CD14-positive monocyte (primary cell): ENCODE data around the gene BCL2. TPM values are rescaled to one million over a fixed set of nuclear protein-coding genes. Genes with fewer than 3 reads are reported as not detected.

Experiments
- DNase-seq, 3 donors: peaks; one replicate each; pipeline ENCODE4 v3.0.0-alpha.2; 2011 to 2022
- H2AFZ ChIP-seq: 2 replicates; pipeline ENCODE4 v1.6.0; 2012; ENCODE audit warnings: mild to moderate bottlenecking, low read depth, low read length, inconsistent platforms; ENCODE audit not compliant: insufficient read depth, poor library complexity, severe bottlenecking
- H3K27ac ChIP-seq, 2 donors: 1 replicate in 1 of 2; 2 replicates in 1 of 2; pipeline ENCODE4 v1.5.1; 2012 to 2013; ENCODE audit warnings: low read length in 2 of 2, control low read depth in 1 of 2, inconsistent platforms in 1 of 2, low read depth in 1 of 2, mild to moderate bottlenecking in 1 of 2
- H3K27me3 ChIP-seq, 2 donors: one replicate each; pipeline versions ENCODE4 v1.6.0 to v1.6.1; 2011 to 2013; ENCODE audit warnings: low read length in 2 of 2; ENCODE audit not compliant: control insufficient read depth in 2 of 2, insufficient read depth in 2 of 2
- H3K36me3 ChIP-seq, 2 donors: replicated peaks in 1 of 2; 1 replicate in 1 of 2; 2 replicates in 1 of 2; pipeline versions ENCODE4 v1.5.1 to v1.6.1; 2012 to 2013; ENCODE audit warnings: low read length in 2 of 2, control low read depth in 1 of 2, inconsistent platforms in 1 of 2, mild to moderate bottlenecking in 1 of 2; ENCODE audit not compliant: insufficient read depth in 2 of 2, control insufficient read depth in 1 of 2
- H3K4me1 ChIP-seq, 2 donors: 1 replicate in 1 of 2; 2 replicates in 1 of 2; pipeline versions ENCODE4 v1.5.1 to v1.6.1; 2012 to 2013; ENCODE audit warnings: low read length in 2 of 2, control low read depth in 1 of 2, inconsistent platforms in 1 of 2, mild to moderate bottlenecking in 1 of 2, moderate library complexity in 1 of 2; ENCODE audit not compliant: insufficient read depth in 2 of 2, control insufficient read depth in 1 of 2
- H3K4me2 ChIP-seq: replicated peaks from 2 replicates; pipeline ENCODE3; 2012; ENCODE audit warnings: low read length, moderate library complexity, mild to moderate bottlenecking; ENCODE audit not compliant: poor library complexity, severe bottlenecking; ENCODE audit errors: extremely low read depth
- H3K4me3 ChIP-seq, 3 experiments: fragments of 200-600 bp in 1 of 3; sonication (generic) in 1 of 3; replicated peaks in 1 of 3; 1 replicate in 2 of 3; 2 replicates in 1 of 3; pipeline ENCODE4 v1.5.1; 2011 to 2013; ENCODE audit warnings: low read length in 3 of 3, mild to moderate bottlenecking in 3 of 3, control low read depth in 2 of 3, low read depth in 2 of 3, inconsistent platforms in 1 of 3, moderate library complexity in 1 of 3
- H3K79me2 ChIP-seq: 2 replicates; pipeline ENCODE4 v1.6.0; 2012; ENCODE audit warnings: mild to moderate bottlenecking, control low read depth, inconsistent platforms, low read length, moderate library complexity; ENCODE audit not compliant: insufficient read depth
- H3K9ac ChIP-seq: 2 replicates; pipeline ENCODE4 v1.6.0; 2017; ENCODE audit warnings: low read length, mild to moderate bottlenecking; ENCODE audit not compliant: insufficient read depth, poor library complexity, severe bottlenecking
- H3K9me3 ChIP-seq, 2 donors: replicated peaks in 1 of 2; 1 replicate in 1 of 2; 2 replicates in 1 of 2; pipeline versions ENCODE4 v1.5.1 to v1.6.1; 2012 to 2013; ENCODE audit warnings: low read length in 2 of 2, control low read depth in 1 of 2; ENCODE audit not compliant: control insufficient read depth in 1 of 2, insufficient read depth in 1 of 2
- H4K20me1 ChIP-seq: 2 replicates; pipeline ENCODE4 v1.6.0; 2012; ENCODE audit warnings: mild to moderate bottlenecking, low read length, control low read depth, moderate library complexity; ENCODE audit not compliant: insufficient read depth
- H3K27ac Mint-ChIP-seq, 7 donors: one replicate each; pipeline ENCODE4 v1.8.0; 2020; ENCODE audit warnings: mild to moderate bottlenecking in 7 of 7, mixed read lengths in 7 of 7, moderate library complexity in 6 of 7, inconsistent platforms in 2 of 7
- H3K27me3 Mint-ChIP-seq, 3 donors: one replicate each; pipeline ENCODE4 v1.8.0; 2021 to 2022; ENCODE audit warnings: low read depth in 3 of 3, mild to moderate bottlenecking in 3 of 3, mixed read lengths in 3 of 3, moderate library complexity in 3 of 3, inconsistent platforms in 1 of 3
- H3K36me3 Mint-ChIP-seq, 2 donors: one replicate each; pipeline ENCODE4 v1.8.0; 2020; ENCODE audit warnings: mixed read lengths in 2 of 2, inconsistent platforms in 1 of 2, mild to moderate bottlenecking in 1 of 2
- H3K4me1 Mint-ChIP-seq: one replicate; pipeline ENCODE4 v1.8.0; 2020; ENCODE audit warnings: mild to moderate bottlenecking, mixed read lengths
- H3K4me3 Mint-ChIP-seq, 2 donors: one replicate each; pipeline ENCODE4 v1.8.0; 2020; ENCODE audit warnings: mild to moderate bottlenecking in 2 of 2, mixed read lengths in 2 of 2, moderate library complexity in 1 of 2
- H3K9me3 Mint-ChIP-seq, 7 donors: one replicate each; pipeline ENCODE4 v1.8.0; 2020 to 2022; ENCODE audit warnings: mixed read lengths in 7 of 7, mild to moderate bottlenecking in 6 of 7, moderate library complexity in 6 of 7, inconsistent platforms in 2 of 7
- WGBS: methylation state at CpG from one replicate; pipeline ENCODE4 v1.1.5; 2013; ENCODE audit warnings: missing lambda C conversion rate; ENCODE audit not compliant: insufficient coverage; 5-methylcytosine and 5-hydroxymethylcytosine counted together
- intact Hi-C, 2 donors: fragments of 100-400 bp; cut with micrococcal nuclease; formaldehyde crosslinking; loops; one replicate each; pipeline versions ENCODE4 v1.15.0 to v1.15.1; 2023
- polyA plus RNA-seq, 3 donors: library from polyadenylated mRNA; depleted of rRNA in 1 of 3; unstranded in 2 of 3; stranded (reverse) in 1 of 3; fragments of 300-500 nt in 2 of 3; fragments of >200 nt in 1 of 3; fragmentation: Illumina TruSeq in 2 of 3; gene quantifications; 1 replicate in 2 of 3; 2 replicates in 1 of 3; pipeline ENCODE4 v1.2.3, GENCODE V29; 2012 to 2021
- TF ChIP-seq, protein P1 (sequence below): fragments of 200-600 bp; IDR thresholded peaks from one replicate; pipeline ENCODE4 v1.8.0; 2022; ENCODE audit warnings: antibody characterized with exemption, mild to moderate bottlenecking

Gene BCL2
- polyA plus RNA-seq, 3 donors = 0.58 to 2.5 (median 1.1) TPM

DNA sequence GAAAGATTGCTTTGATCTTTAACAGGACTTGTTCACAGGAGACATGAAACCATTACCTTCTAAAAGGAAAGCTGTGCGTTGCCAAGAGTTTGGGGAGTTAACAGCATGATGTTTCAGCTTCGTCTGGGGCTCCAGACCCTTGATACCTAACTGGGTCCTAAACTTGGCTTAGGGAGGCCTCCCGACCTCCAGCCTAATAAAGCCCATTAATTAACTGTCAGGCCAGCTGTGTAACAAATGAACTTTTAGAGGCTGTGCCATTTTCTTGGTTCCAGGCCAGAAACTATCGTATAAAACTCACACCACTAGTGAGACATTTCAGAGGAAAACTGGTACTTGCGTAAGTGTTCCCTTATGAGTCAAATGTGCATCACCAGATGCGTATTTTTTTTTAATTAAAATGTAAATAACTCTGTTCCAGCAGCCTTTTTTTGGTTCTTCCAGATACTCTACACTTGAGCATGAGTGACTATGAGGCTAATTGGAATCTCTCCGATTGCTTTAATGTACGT lies 236.5 kb downstream of the BCL2 start:
- H3K36me3 ChIP-seq = no peaks in the 10 kb centered on the region
- H3K36me3 Mint-ChIP-seq = no peaks in the 10 kb centered on the region

DNA sequence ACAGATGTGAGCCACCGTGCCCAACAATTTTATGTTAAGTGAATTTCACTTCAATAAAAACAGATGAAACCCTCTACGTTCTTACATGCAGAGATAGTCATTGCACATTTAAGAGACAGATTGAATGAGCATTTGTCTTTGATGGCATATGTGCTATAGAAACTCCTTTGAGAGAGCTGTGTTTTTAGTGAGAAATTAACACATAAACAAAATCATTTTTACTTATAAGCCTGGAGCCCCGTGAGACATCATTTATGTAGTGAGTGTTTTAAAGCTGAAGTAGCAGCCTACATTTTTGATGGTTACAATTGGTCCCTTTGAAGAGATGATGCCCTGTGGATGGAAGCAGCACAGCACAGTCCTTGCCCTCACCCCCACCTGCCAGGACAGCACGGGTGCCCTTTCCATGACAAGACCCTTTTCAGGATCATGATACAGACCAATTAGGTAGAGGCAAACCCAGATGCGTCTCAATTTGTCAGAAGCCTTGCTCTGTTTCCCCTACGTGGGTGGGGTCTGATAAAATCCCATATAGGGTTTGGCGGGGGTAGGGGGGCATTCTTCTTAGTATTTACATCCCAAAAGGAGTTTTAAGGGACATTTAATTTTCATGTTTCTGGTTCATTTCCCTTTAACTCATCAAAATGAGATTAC lies 237.1 kb downstream of the BCL2 start:
- H3K36me3 Mint-ChIP-seq = no peaks in the 10 kb centered on the region

More for the DNA sequence above, 236.5 kb downstream of the BCL2 start:
- Histone ChIP-seq H3K4me1 (peaks cover 9 to 12% of the 10 kb centered on the region in 2 donors), H4K20me1 (no peaks in the 10 kb centered on the region), H3K4me2 (no peak overlapping the region), H3K4me3 (no peak overlapping the region), H2AFZ (no peak overlapping the region), H3K9me3 (peaks cover 10 to 12% of the 10 kb centered on the region in 2 donors), H3K79me2 (no peaks in the 10 kb centered on the region), H3K27ac (no peak overlapping the region), H3K27me3 (no peaks in the 10 kb centered on the region), H3K9ac (no peak overlapping the region)
- peaks cover 15% of the 10 kb centered on the region for H3K4me1 Mint-ChIP-seq
- DNase-seq = peak in 2 of 3 donors; percentile 26 to 54
- peak overlapping the region in 2 of 7 donors; percentile 35 to 37 for H3K27ac Mint-ChIP-seq
- TF ChIP-seq, protein P1, sequence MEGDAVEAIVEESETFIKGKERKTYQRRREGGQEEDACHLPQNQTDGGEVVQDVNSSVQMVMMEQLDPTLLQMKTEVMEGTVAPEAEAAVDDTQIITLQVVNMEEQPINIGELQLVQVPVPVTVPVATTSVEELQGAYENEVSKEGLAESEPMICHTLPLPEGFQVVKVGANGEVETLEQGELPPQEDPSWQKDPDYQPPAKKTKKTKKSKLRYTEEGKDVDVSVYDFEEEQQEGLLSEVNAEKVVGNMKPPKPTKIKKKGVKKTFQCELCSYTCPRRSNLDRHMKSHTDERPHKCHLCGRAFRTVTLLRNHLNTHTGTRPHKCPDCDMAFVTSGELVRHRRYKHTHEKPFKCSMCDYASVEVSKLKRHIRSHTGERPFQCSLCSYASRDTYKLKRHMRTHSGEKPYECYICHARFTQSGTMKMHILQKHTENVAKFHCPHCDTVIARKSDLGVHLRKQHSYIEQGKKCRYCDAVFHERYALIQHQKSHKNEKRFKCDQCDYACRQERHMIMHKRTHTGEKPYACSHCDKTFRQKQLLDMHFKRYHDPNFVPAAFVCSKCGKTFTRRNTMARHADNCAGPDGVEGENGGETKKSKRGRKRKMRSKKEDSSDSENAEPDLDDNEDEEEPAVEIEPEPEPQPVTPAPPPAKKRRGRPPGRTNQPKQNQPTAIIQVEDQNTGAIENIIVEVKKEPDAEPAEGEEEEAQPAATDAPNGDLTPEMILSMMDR = no peak
- intact Hi-C loops = no loop called here
- WGBS = 71% methylated on average over 4 of the region's 8 CpGs
- H3K4me3 Mint-ChIP-seq = no peak overlapping the region
- peaks cover 0 to 2% (median 0%) of the 10 kb centered on the region in 3 donors for H3K27me3 Mint-ChIP-seq
- peaks cover 4 to 20% (median 12%) of the 10 kb centered on the region in 7 donors for H3K9me3 Mint-ChIP-seq

More for the DNA sequence above, 237.1 kb downstream of the BCL2 start:
- Mint-ChIP-seq H3K4me3 (no peak overlapping the region), H3K9me3 (peaks cover 4 to 20% (median 12%) of the 10 kb centered on the region in 7 donors), H3K4me1 (peaks cover 17% of the 10 kb centered on the region), H3K27me3 (peaks cover 0 to 2% (median 0%) of the 10 kb centered on the region in 3 donors), H3K27ac (peak overlapping the region in 1 of 7 donors; percentile 8)
- no peak overlapping the region for H3K4me2 ChIP-seq
- no peak overlapping the region for H3K9ac ChIP-seq
- intact Hi-C loops = no loop called here
- no peak for DNase-seq
- no peak overlapping the region for H2AFZ ChIP-seq
- 100% methylated on average over 1 of the region's 7 CpGs for WGBS
- H3K9me3 ChIP-seq = peaks cover 10 to 12% of the 10 kb centered on the region in 2 donors
- H3K27me3 ChIP-seq = no peaks in the 10 kb centered on the region
- H3K4me1 ChIP-seq = peaks cover 11 to 13% of the 10 kb centered on the region in 2 donors
- no peak overlapping the region for H3K27ac ChIP-seq
- H3K36me3 ChIP-seq = no peaks in the 10 kb centered on the region
- H3K79me2 ChIP-seq = no peaks in the 10 kb centered on the region
- no peaks in the 10 kb centered on the region for H4K20me1 ChIP-seq
- TF ChIP-seq, protein P1 = no peak
- no peak overlapping the region for H3K4me3 ChIP-seq
